IPS-18a (cell line): Measurements from ENCODE around the gene TNS1.

Experiments
- H3K27ac ChIP-seq: one replicate; pipeline ENCODE4 v1.5.1; 2013; ENCODE audit warnings: low read length
- H3K27me3 ChIP-seq: one replicate; pipeline ENCODE4 v1.6.1; 2013; ENCODE audit warnings: mild to moderate bottlenecking, low read length; ENCODE audit not compliant: control insufficient read depth, insufficient read depth
- H3K36me3 ChIP-seq: one replicate; pipeline ENCODE4 v1.6.1; 2013; ENCODE audit warnings: low read depth, low read length; ENCODE audit not compliant: control insufficient read depth
- H3K4me1 ChIP-seq: one replicate; pipeline ENCODE4 v1.6.1; 2013; ENCODE audit warnings: low read depth, low read length; ENCODE audit not compliant: control insufficient read depth
- H3K4me3 ChIP-seq: one replicate; pipeline ENCODE4 v1.5.1; 2013; ENCODE audit warnings: low read length
- H3K9ac ChIP-seq: one replicate; pipeline ENCODE4 v1.6.1; 2013; ENCODE audit warnings: mild to moderate bottlenecking, low read length, moderate library complexity
- H3K9me3 ChIP-seq: one replicate; pipeline ENCODE4 v1.6.1; 2013; ENCODE audit warnings: low read depth, low read length; ENCODE audit not compliant: control insufficient read depth

Gene TNS1

GRCh38 chr2:217934321-217935131, 68.3 kb downstream of the TNS1 start:
- Histone ChIP-seq H3K27me3 (no peaks in the 10 kb centered on the region), H3K4me3 (no peak overlapping the region), H3K9ac (no peak overlapping the region), H3K4me1 (peaks cover 6% of the 10 kb centered on the region), H3K36me3 (no peaks in the 10 kb centered on the region), H3K9me3 (no peaks in the 10 kb centered on the region), H3K27ac (no peak overlapping the region)

GRCh38 chr2:217933617-217933993, 69.2 kb downstream of the TNS1 start:
- H3K27me3 ChIP-seq, result no peaks in the 10 kb centered on the region
- no peak overlapping the region for H3K27ac ChIP-seq
- H3K4me3 ChIP-seq, result no peak overlapping the region
- H3K9ac ChIP-seq, result no peak overlapping the region
- no peaks in the 10 kb centered on the region for H3K9me3 ChIP-seq
- H3K36me3 ChIP-seq, result no peaks in the 10 kb centered on the region
- peaks cover 6% of the 10 kb centered on the region for H3K4me1 ChIP-seq

GRCh38 chr2:217932803-217933616, 69.8 kb downstream of the TNS1 start:
- H3K9me3 ChIP-seq, result no peaks in the 10 kb centered on the region
- no peak overlapping the region for H3K9ac ChIP-seq
- H3K4me1 ChIP-seq, result peaks cover 6% of the 10 kb centered on the region
- no peak overlapping the region for H3K27ac ChIP-seq
- no peaks in the 10 kb centered on the region for H3K27me3 ChIP-seq
- H3K36me3 ChIP-seq, result no peaks in the 10 kb centered on the region
- no peak overlapping the region for H3K4me3 ChIP-seq

DNA sequence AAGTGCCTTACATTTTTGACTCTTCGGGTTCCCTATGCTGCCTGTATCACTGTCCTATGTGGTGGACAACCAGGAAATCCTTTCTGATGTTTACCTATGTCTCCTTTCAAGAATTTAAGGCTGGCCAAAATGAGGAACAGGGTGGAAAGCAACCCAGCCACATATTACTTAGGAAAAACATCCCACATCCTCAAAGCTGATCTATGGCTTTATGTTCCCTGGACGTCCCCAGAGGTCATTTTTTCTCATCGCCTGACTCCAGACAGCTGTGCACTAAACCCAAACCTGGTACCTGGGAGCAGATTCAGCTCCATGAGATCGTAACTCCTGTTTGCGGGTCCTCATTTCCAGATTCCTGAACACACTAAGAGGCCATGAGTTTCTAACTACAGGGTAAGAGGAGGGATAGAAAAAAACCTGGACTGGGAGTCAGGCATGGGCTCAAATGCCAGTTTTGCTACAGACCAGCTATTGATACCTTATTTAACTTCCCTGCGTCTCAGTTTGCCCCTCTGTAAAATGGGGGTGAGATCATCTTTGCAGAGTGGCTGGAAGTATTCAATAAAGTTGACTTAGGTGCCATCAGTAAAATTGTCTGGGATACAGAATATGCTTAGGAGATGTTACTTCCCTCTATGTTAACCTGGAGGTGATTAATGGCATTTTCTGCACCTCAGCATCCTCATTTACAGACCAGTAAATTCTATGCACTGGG, 70.8 kb downstream of the TNS1 start:
- Histone ChIP-seq H3K4me3 (no peak overlapping the region), H3K36me3 (no peaks in the 10 kb centered on the region), H3K9ac (no peak overlapping the region), H3K9me3 (no peaks in the 10 kb centered on the region), H3K27ac (no peak overlapping the region), H3K4me1 (peaks cover 2% of the 10 kb centered on the region), H3K27me3 (no peaks in the 10 kb centered on the region)

- no peaks in the 10 kb centered on the region for H3K4me1 ChIP-seq
- H3K4me3 ChIP-seq, result no peak overlapping the region
- no peak overlapping the region for H3K27ac ChIP-seq
- H3K27me3 ChIP-seq, result no peaks in the 10 kb centered on the region
- H3K9me3 ChIP-seq, result no peaks in the 10 kb centered on the region
- H3K9ac ChIP-seq, result no peak overlapping the region
- no peaks in the 10 kb centered on the region for H3K36me3 ChIP-seq
Observed at GRCh38 chr2:217930761-217931563, 71.8 kb downstream of the TNS1 start.

GRCh38 chr2:217929757-217930707, 72.8 kb downstream of the TNS1 start:
- no peaks in the 10 kb centered on the region for H3K27me3 ChIP-seq
- no peaks in the 10 kb centered on the region for H3K4me1 ChIP-seq
- no peak overlapping the region for H3K4me3 ChIP-seq
- no peak overlapping the region for H3K27ac ChIP-seq
- no peak overlapping the region for H3K9ac ChIP-seq
- H3K9me3 ChIP-seq, result no peaks in the 10 kb centered on the region
- H3K36me3 ChIP-seq, result no peaks in the 10 kb centered on the region

DNA sequence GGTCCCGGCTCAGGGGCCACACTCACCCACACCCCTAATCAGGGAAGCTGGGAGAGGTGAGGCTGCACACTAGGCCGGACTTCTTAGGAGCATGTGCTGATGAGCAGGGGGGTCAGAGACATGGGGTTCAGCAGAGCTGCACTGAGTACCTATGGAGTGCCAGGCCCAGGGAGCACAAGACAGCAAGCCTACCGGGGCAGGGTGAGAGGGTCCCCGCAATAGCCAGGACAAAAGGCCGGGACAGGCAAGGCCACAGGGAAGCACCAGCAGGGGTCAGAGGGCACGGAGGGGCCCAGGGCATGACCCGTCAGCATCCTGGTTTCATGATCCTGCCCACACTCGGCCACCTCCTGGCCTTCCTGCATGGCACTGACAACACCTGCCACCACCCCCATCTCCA, 73.5 kb downstream of the TNS1 start:
- no peak overlapping the region for H3K27ac ChIP-seq
- H3K4me1 ChIP-seq, result no peaks in the 10 kb centered on the region

GRCh38 chr2:217928324-217929181, 74.2 kb downstream of the TNS1 start:
- Histone ChIP-seq H3K36me3 (no peaks in the 10 kb centered on the region), H3K27me3 (no peaks in the 10 kb centered on the region), H3K4me1 (no peaks in the 10 kb centered on the region), H3K4me3 (no peak overlapping the region), H3K27ac (no peak overlapping the region), H3K9ac (no peak overlapping the region), H3K9me3 (no peaks in the 10 kb centered on the region)

More for the DNA sequence above, 73.5 kb downstream of the TNS1 start:
- Histone ChIP-seq H3K4me3 (no peak overlapping the region), H3K9ac (no peak overlapping the region), H3K27me3 (no peaks in the 10 kb centered on the region), H3K9me3 (no peaks in the 10 kb centered on the region), H3K36me3 (no peaks in the 10 kb centered on the region)

DNA sequence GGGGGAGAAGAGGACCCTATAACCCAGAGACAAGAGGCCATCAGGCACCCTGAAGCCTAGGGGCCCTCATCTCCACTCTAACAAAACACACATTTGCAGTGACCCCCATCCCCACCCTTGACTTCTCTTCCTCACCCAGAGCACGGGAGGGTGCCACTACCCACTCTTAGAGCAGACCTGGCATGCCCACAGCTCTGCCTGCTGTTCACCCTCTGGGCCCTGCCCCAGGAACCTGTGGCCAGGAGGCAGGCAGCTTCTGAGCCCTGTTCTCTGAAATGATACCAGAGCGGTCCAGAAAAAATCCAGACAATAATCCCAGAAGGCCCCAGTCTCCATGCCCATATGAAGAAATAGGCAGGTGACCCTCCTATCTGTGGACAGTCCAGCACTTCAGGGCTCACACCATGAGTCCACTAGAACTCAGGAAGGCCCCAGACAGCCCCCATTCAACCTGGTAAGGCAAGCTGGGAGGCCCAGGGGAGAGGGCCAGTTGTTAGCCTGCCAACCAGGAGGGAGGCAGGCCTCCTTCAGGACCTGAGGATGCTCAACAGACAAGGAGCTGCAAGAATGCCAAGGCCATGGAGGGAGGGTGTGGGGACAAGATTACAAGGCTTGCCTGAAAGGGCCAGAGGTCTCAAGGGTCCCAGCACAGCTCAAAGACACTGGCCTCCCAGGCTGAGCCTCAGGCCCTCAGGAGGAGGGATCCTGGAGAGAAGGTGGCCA, 75.0 kb downstream of the TNS1 start:
- H3K27ac ChIP-seq, result no peak overlapping the region

More for the DNA sequence above, 75.0 kb downstream of the TNS1 start:
- Histone ChIP-seq H3K36me3 (no peaks in the 10 kb centered on the region), H3K9ac (no peak overlapping the region), H3K27me3 (no peaks in the 10 kb centered on the region), H3K4me1 (no peaks in the 10 kb centered on the region), H3K4me3 (no peak overlapping the region), H3K9me3 (no peaks in the 10 kb centered on the region)
